Left lung (tissue), 10 donors: ENCODE data around the gene BCR. TPM values are rescaled to one million over a fixed set of nuclear protein-coding genes. Genes with fewer than 3 reads are reported as not detected.

Experiments used
- ATAC-seq: fragments of 200-7000 bp; cut with Tn5 transposase; one replicate; pipeline ENCODE4 v1.9.1; 2020; ENCODE audit warnings: moderate library complexity
- DNase-seq, 4 donors: peaks; one replicate each; pipeline ENCODE4 v3.0.0-alpha.2; 2013 to 2020
- H3K27ac ChIP-seq, 2 donors: fragments of 200-600 bp; sonication (generic) in 1 of 2; one replicate each; pipeline versions ENCODE4 v1.5.0 to v1.8.0; 2020 to 2021
- H3K27me3 ChIP-seq, 2 donors: fragments of 200-600 bp; sonication (generic) in 1 of 2; one replicate each; pipeline versions ENCODE4 v1.5.0 to v1.8.0; 2020 to 2021
- H3K36me3 ChIP-seq, 2 donors: fragments of 200-600 bp; sonication (generic) in 1 of 2; one replicate each; pipeline versions ENCODE4 v1.5.0 to v1.8.0; 2020 to 2021
- H3K4me1 ChIP-seq, 2 donors: fragments of 200-600 bp; one replicate each; pipeline ENCODE4 v1.8.0; 2021
- H3K4me3 ChIP-seq, 2 donors: fragments of 200-600 bp; sonication (generic) in 1 of 2; one replicate each; pipeline versions ENCODE4 v1.5.0 to v1.8.0; 2020 to 2021; ENCODE audit warnings: mild to moderate bottlenecking in 1 of 2
- H3K9me3 ChIP-seq, 2 donors: fragments of 200-600 bp; sonication (generic) in 1 of 2; one replicate each; pipeline versions ENCODE4 v1.5.0 to v1.8.0; 2020 to 2021
- intact Hi-C, 2 donors: fragments of 100-400 bp; cut with DNase I; formaldehyde crosslinking; loops; one replicate each; pipeline versions ENCODE4 v1.11.2 to v1.14.2; 2022
- polyA plus RNA-seq, 6 donors: library from polyadenylated mRNA; unstranded; fragments of 120-200 nt; gene quantifications; one replicate each; pipeline ENCODE4 v1.2.1, GENCODE V29; 2013; ENCODE audit not compliant: insufficient read length in 6 of 6
- total RNA-seq, 2 donors: library from RNA; stranded (reverse); fragmentation: NEBNext Ultra II Directional; extraction: Animal tissue kit (Norgen Biotek cat#: 25700); gene quantifications; one replicate each; pipeline ENCODE4 v1.2.1, GENCODE V29; 2021
- TF ChIP-seq, protein P1 (sequence below), 2 donors: fragments of 200-600 bp; sonication (generic) in 1 of 2; IDR thresholded peaks; one replicate each; pipeline versions ENCODE4 v1.5.0 to v1.8.0; 2021; ENCODE audit warnings: antibody characterized with exemption in 2 of 2
- donor health status: DM: no; HTN: yes; CAD: no.
- donor health status: DM: no; HTN: no; CAD: no.

The BCR gene
- total and polyA plus RNA-seq, 8 donors = 41.1 to 70.4 (median 48.9) TPM

DNA sequence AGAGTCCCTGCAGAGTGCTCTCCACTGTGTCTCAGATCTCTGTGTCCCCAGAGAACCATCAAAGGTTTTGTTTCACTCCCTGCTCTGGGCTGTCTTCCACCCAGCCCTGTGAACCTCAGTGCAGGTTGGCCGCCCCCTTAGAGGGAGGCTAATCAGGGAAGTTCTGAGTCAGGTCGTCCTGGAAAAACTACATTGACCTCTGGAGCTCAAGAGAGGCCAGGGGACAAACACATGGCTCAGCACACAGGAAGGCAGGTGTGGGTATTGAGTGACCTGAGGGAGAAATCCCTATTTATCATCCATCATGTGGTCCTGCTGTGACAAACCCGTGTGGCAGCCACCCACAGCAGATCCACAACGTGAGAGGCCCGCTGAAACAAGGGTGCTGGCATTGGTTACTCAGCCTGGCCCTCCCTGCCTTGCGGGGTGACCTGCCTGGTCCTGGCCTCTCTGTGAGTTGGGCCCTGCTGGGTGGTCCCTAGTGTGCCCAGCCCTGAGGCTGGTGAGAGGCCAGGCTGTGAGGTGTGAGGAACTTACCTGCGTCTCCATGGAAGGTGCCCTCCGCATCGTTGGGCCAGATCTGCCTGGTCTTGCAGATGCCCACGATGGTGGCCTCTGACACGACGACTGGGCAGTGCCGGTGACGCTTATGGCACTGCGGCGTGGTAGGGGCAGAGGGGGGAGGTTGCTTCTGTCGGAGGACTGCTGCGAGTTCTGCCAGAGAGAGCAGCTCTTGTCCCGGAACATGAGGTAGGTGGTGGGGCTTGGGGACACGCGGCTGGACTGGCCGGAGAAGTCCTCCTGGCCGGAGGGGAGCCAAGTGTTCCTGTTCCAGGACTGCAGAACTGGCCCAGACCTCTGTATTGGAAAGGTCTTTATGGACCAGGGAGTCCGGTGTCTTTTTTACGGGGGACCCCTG, 669 bp upstream of the BCR start:
- DNase-seq = peak in 1 of 4 donors; percentile 76
- H3K4me3 ChIP-seq = peak overlapping the region; percentile 40 to 67
- intact Hi-C loops = loop anchor here (2.0 to 10.0 kb wide), 4 partner anchors 38 to 205 kb away; no protein-coding TSS in a partner anchor

GRCh38 chr22:23180893-23181720, 798 bp downstream of the BCR start:
- H3K36me3 ChIP-seq = no peaks in the 10 kb centered on the region
- peak overlapping the region; percentile 53 to 67 for H3K4me3 ChIP-seq
- no peaks in the 10 kb centered on the region for H3K27me3 ChIP-seq
- H3K27ac ChIP-seq = peak overlapping the region; percentile 48 to 72
- DNase-seq (peak in 1 of 4 donors; percentile 86), ATAC-seq (no peak)
- TF ChIP-seq, protein P1, sequence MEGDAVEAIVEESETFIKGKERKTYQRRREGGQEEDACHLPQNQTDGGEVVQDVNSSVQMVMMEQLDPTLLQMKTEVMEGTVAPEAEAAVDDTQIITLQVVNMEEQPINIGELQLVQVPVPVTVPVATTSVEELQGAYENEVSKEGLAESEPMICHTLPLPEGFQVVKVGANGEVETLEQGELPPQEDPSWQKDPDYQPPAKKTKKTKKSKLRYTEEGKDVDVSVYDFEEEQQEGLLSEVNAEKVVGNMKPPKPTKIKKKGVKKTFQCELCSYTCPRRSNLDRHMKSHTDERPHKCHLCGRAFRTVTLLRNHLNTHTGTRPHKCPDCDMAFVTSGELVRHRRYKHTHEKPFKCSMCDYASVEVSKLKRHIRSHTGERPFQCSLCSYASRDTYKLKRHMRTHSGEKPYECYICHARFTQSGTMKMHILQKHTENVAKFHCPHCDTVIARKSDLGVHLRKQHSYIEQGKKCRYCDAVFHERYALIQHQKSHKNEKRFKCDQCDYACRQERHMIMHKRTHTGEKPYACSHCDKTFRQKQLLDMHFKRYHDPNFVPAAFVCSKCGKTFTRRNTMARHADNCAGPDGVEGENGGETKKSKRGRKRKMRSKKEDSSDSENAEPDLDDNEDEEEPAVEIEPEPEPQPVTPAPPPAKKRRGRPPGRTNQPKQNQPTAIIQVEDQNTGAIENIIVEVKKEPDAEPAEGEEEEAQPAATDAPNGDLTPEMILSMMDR (IDR thresholded peaks at IDR 0.05) = no peak
- H3K4me1 ChIP-seq = peaks cover 24 to 68% of the 10 kb centered on the region in 2 donors
- intact Hi-C loops = loop anchor here in 1 of 2 donors (5.0 kb wide), 1 partner anchor 36 kb away; no protein-coding TSS in a partner anchor
- H3K9me3 ChIP-seq = peaks cover 0 to 4% of the 10 kb centered on the region in 2 donors

More for the DNA sequence above, 669 bp upstream of the BCR start:
- no peaks in the 10 kb centered on the region for H3K27me3 ChIP-seq
- TF ChIP-seq, protein P1 (IDR thresholded peaks at IDR 0.05) = no peak
- H3K4me1 ChIP-seq = peaks cover 24 to 53% of the 10 kb centered on the region in 2 donors
- H3K9me3 ChIP-seq = peaks cover 0 to 9% of the 10 kb centered on the region in 2 donors
- H3K36me3 ChIP-seq = no peaks in the 10 kb centered on the region
- ATAC-seq = peak; percentile 5
- peak overlapping the region; percentile 70 to 73 for H3K27ac ChIP-seq

GRCh38 chr22:23181721-23182308, 1.5 kb downstream of the BCR start:
- ATAC-seq (no peak), DNase-seq (peak in 1 of 4 donors; percentile 80)
- peak overlapping the region; percentile 53 to 67 for H3K4me3 ChIP-seq
- no peaks in the 10 kb centered on the region for H3K27me3 ChIP-seq
- peaks cover 24 to 75% of the 10 kb centered on the region in 2 donors for H3K4me1 ChIP-seq
- no peaks in the 10 kb centered on the region for H3K9me3 ChIP-seq
- TF ChIP-seq, protein P1 (IDR thresholded peaks at IDR 0.05) = no peak
- peak overlapping the region in 1 of 2 donors; percentile 53 for H3K27ac ChIP-seq
- H3K36me3 ChIP-seq = no peaks in the 10 kb centered on the region
- intact Hi-C loops = loop anchor here in 1 of 2 donors (5.0 kb wide), 1 partner anchor 35 kb away; no protein-coding TSS in a partner anchor

DNA sequence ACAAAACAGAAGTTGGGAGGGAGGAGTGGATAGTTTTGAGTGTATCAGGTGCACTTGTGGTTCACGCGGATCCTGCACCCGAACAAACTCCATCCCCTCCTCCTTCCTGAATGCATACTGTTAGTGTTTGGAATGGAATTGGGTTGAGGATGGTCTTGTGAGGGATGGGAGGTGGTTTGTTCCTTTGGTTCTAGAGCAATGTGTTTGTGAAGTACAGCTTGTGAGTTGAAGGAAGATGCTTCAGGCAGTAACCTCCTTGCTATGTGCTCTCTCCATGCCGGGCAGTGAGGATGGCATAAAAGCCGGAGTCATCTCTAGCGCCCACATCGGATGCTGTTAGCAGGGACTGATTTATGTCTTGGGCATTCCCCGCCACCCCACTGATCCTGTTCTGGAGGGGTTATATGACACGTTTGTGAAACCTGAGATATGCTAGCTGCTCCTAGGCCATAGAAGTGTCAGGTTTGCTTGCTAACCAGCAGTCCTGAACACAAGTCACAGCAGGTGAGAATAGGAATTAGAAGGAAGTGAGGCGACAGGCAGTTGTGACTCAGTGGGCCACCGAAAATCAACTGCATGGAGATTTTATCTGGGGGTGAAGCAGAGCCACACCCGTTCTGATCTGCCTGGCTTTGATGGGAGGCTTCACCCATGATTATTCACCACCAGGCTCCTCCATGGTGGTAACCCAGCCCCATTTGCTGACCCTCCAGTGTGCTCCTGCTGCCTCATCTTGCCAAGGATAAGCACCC, 2.2 kb downstream of the BCR start:
- H3K4me1 ChIP-seq = peaks cover 24 to 79% of the 10 kb centered on the region in 2 donors
- H3K36me3 ChIP-seq = no peaks in the 10 kb centered on the region
- DNase-seq (peak in 1 of 4 donors; percentile 9), ATAC-seq (peak; percentile 2)
- H3K27me3 ChIP-seq = no peaks in the 10 kb centered on the region
- TF ChIP-seq, protein P1 (IDR thresholded peaks at IDR 0.05) = no peak
- peak overlapping the region; percentile 53 to 67 for H3K4me3 ChIP-seq
- no peaks in the 10 kb centered on the region for H3K9me3 ChIP-seq
- intact Hi-C loops = loop anchor here in 1 of 2 donors (5.0 kb wide), 1 partner anchor 35 kb away; no protein-coding TSS in a partner anchor
- peak overlapping the region; percentile 21 to 53 for H3K27ac ChIP-seq
